GM06990 (cell line): ENCODE measurements around the gene UFC1.

Experiments used
- DNase-seq: peaks from one replicate; pipeline ENCODE4 v3.0.0-alpha.2; 2011; ENCODE audit not compliant: insufficient read length; ENCODE audit errors: extremely low read depth
- H3K27me3 ChIP-seq: replicated peaks from 2 replicates; pipeline ENCODE4 v1.6.0; 2011; ENCODE audit warnings: low read length; ENCODE audit not compliant: control insufficient read depth, insufficient read depth
- H3K36me3 ChIP-seq: 2 replicates; pipeline ENCODE4 v1.5.1; 2011; ENCODE audit warnings: low read length; ENCODE audit not compliant: control insufficient read depth, insufficient read depth
- H3K4me3 ChIP-seq: replicated peaks from 2 replicates; pipeline ENCODE4 v1.5.1; 2011; ENCODE audit warnings: low read depth, mild to moderate bottlenecking, control low read depth, low read length
- CTCF ChIP-seq: IDR thresholded peaks from 2 replicates; pipeline ENCODE4 v1.5.1; 2011; ENCODE audit warnings: low read length, control low read depth, mild to moderate bottlenecking, inconsistent platforms; ENCODE audit not compliant: insufficient read depth, poor library complexity, severe bottlenecking

UFC1 gene

GRCh38 chr1:161197560-161198193 lies 43.9 kb downstream of the UFC1 start:
- TF ChIP-seq CTCF, result no peak
- Histone ChIP-seq H3K36me3 (no peaks in the 10 kb centered on the region), H3K27me3 (no peaks in the 10 kb centered on the region), H3K4me3 (no peak overlapping the region)
- no peak for DNase-seq

GRCh38 chr1:161198194-161198896 lies 44.6 kb downstream of the UFC1 start:
- no peak for DNase-seq
- Histone ChIP-seq H3K36me3 (no peaks in the 10 kb centered on the region), H3K27me3 (no peaks in the 10 kb centered on the region), H3K4me3 (no peak overlapping the region)
- no peak for TF ChIP-seq CTCF

GRCh38 chr1:161198897-161199431 lies 45.2 kb downstream of the UFC1 start, which contains the start of gene ADAMTS4:
TSS of gene ADAMTS4 (minus strand) at chr1:161199054. CDS start at chr1:161198627, 427 bp downstream.
- no peak for DNase-seq
- no peaks in the 10 kb centered on the region for H3K36me3 ChIP-seq
- H3K27me3 ChIP-seq, result no peaks in the 10 kb centered on the region
- no peak within 1 kb of the TSS for H3K4me3 ChIP-seq
- no peak for TF ChIP-seq CTCF

GRCh38 chr1:161199506-161200139 lies 45.8 kb downstream of the UFC1 start:
- no peak for DNase-seq
- H3K27me3 ChIP-seq, result no peaks in the 10 kb centered on the region
- H3K4me3 ChIP-seq, result no peak overlapping the region
- TF ChIP-seq CTCF, result no peak
- H3K36me3 ChIP-seq, result no peaks in the 10 kb centered on the region

- TF ChIP-seq CTCF, result no peak
- H3K36me3 ChIP-seq, result no peaks in the 10 kb centered on the region
- no peak overlapping the region for H3K4me3 ChIP-seq
- no peaks in the 10 kb centered on the region for H3K27me3 ChIP-seq
- DNase-seq, result no peak
These were observed 46.7 kb downstream of the UFC1 start for GRCh38 chr1:161200421-161200991.
